T-helper 2 cell (primary cell): ENCODE measurements around the gene SFXN5.

Experiments
- DNase-seq, 5 experiments: peaks; one replicate each; pipeline versions ENCODE4 v3.0.0 to v3.0.0-alpha.2; 2012 to 2022

The SFXN5 gene

GRCh38 chr2:73043929-73044832, 27.3 kb downstream of the SFXN5 start:
- DNase-seq = no peak

DNA sequence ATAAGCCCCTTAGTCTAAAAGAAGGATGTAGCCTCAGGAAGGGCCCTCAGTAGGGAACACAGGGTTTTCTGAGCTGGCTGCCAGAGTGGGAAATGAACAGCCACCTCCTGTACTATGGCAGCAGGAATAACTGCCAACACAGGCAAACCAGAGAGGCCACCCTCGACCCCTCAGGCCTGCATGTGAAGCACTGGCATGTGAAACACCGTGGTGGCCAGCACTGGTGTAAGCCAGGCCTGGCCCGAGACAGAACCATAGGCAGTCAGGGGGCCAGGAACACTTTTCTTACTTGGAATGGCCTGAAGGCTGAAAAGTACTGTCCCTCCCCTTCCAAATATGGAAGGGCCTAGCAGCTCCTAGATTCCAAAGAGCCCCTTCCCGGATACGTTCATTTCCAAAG, 28.2 kb downstream of the SFXN5 start:
- no peak for DNase-seq

DNA sequence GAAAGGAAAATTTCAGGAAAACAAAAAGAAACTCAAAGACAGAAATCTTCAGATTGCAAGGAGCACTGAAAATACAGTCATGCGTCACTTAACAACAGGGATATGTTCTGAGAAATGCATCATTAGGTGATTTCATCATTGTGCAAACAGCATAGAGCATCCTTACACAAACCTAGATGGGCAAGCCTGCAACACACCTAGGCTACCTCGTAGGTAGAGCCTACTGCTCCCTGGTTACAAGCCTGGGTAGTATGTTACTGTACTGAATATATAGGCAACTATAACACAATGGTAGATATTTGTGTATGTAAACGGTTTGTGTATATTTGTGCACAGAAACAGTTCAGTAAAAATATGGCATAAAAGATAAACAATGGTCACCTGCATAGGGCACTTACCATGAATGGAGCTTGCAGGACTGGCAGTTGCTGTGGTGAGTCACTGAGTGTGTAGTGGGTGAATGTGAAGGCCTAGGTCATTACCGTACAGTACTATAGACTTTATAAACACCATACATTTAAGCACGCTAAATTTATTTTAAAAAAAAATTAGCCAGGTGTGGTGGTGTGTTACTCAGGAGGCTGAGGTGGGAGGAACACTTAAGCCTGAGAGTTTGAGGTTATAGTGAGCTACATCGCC, 33.4 kb downstream of the SFXN5 start:
- DNase-seq = no peak

- DNase-seq = no peak
Observed at GRCh38 chr2:73036766-73037165, 34.7 kb downstream of the SFXN5 start.

DNA sequence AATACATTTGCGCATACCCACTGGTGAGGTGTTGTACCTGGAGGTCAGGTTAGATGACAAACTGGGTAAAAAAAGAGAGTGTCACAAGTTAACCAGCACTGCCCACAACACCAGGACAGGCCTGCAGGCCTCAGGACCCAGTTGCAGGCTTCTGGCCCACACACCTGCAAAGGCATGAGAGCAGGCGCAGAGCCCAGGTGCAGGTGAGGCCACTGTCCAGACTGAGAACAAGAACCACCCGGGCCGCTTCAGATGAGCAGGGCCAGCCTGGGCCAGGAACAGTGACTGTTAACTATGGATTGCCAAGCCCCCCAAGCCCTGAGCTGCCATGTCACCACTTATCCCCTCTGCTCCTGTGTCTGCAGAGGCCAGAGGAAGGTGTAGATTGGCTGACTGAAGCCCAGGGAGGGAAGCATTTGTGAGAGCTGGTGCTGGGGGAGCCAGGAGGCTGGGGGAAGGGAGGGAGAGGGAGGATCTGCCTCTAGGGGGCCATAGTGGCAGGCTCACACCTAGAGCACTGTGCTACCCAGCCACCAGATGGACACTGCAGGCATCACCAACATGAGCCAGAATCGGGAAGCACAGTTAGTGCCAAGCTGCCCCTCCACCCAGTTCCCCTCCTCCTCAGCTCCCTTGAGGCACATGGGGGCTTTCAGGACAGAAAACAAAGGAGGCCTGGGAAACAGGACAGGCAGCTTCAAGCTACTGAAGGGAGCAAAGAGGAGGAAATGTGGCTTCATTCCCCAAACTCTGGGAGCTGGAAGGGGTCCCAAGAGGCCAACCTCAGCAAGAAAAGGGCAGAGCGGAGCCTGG, 35.4 kb downstream of the SFXN5 start:
- DNase-seq = no peak

DNA sequence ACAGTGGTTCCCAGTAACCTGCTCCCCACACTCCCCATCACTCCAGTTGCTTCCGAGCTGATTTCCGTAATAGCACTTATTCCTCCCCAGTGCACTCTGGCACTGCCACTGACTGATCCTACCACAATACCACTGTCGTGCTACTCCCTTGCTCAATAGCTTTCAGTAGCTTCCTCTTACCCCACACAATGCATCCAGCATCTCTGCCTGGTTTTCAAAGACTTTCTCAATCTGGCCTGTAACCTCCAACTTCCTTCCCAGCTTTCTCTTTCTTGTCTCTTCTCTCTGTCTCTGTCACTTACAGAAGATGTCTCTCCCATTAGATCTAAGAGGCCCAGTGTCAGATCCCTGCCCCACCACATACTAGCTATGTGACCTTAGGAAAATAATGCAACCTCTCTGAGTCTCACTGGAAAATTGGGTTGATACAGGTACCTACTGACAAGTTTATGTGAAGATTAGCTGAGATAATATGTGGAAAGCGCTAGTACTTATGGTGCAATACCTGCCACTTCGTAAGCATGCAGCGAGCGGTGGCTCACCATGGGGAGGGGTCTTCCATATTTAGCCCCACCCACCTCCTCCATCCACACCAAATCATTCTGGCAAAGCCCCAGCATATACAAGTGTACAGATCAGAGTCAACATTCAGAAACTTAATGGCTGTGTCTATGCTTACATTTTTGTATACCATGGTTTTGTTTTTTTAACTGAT, 36.7 kb downstream of the SFXN5 start:
- DNase-seq = no peak

DNA sequence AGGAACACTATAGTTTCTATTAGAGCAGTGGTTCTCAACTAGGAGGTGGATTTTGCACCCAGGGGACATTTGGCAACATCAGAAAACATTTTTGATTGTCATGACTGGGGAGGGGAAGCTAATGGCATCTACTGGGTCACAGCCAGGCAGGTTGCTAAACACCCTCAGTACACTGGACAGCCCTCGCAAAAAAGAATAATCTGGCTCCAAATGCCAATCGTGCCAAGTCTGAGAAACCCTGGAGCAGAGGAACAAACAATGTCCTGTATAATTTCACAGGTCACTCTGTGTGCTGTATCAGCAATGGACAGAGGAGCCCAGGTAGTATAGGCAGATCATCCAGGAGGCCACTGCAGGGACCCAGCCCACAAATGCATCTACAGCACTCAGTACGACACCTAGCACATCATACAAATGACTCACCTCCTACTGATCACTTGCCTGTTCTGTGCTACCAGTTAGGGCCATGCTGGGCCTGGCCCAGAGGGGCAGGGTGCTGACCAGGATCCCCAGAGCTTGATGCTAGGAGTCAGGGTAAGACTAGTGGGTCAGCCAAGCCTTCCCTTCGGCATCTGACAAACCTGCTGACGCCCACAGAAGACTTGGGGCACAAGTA, 37.6 kb downstream of the SFXN5 start:
- DNase-seq = no peak

GRCh38 chr2:73033142-73033765, 38.3 kb downstream of the SFXN5 start:
- peak in 1 of 5 experiments; percentile 21 for DNase-seq

DNA sequence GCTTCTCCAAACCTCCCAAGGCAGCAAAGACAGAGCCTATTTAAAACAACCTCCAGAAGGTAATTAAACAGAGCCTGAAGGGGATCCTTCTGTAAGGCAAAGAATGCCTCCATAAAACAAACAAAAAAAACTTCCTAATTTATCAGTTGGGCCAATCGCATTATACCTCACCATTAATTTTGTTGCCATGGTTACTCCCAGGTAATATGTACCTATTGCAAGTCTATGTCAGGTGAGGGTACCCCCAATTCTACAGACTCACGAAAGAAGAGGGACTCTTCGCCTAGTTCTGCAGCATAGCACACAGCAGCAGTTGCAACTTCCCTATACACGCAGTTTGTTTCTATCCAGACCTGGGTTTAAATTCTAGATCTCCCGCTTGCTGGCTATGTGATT, 38.8 kb downstream of the SFXN5 start:
- no peak for DNase-seq

DNA sequence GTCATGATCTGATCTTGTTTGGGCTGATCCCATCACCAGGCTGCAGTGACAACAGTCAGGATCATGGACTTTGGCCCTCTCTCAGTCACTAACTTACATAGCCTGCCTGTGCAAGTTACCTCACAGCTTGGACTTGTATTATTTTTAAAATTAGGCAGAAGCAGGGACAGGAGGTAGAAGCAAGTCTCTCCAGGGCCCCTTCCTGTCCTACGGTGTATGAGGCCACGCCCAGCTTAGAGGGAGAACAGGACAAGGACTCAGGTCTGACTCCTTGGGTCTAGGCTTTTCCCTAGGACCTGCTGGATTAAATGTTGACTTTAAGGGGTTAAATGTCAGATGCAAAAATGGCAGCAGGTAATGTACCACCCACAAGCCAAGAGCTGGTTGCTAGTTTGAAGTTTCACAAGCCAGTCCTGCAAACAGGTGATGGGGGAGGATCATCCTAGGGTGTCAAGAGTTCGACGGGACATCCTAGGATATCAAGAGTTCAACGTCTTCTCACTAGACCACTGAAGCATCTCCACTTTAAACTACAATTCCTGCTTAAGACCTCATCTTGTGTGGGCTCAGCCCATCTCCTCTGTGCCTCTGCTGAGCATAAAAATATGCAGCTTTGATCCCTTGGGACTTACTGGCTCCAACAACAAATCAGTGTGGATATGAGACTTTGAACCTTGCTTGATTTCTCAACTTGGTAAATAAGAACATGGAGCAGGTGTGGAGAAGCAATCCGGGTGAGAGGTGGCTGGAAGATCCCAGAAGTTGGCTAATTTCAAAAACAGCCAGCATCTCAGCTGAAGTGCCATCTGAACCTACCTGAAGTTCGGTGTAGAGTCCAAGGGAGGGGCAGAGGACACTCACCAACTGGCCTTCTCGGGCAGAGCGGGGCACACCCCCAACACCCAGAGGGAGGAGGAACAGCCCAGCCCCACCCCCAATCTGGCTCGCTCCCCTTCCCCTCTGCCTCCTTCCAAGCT, 39.5 kb downstream of the SFXN5 start:
- DNase-seq = no peak

GRCh38 chr2:73031095-73031678, 40.3 kb downstream of the SFXN5 start:
- DNase-seq = no peak

GRCh38 chr2:73028841-73029240, 42.7 kb downstream of the SFXN5 start:
- DNase-seq = no peak

DNA sequence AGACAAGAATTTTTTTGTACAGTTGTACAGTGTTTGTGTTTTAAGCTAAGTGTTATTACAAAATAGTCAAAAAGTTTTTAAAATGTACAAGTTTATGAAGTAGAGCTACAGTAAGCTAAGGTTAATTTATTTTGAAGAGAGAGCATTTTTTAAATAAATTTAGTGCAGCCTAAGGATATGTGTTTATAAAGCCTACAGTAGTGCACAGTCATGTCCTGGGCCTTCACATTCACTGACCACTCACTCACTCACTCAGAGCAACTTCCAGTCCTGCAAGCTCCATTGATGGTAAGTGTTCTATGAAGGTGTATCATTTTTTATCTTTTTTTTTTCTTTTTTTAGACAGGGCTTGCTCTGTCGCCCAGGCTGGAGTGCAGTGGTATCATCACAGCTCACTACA, 44.2 kb downstream of the SFXN5 start:
- DNase-seq = no peak

- DNase-seq = no peak
Observed at GRCh38 chr2:73023497-73023896, 48.0 kb downstream of the SFXN5 start.

DNA sequence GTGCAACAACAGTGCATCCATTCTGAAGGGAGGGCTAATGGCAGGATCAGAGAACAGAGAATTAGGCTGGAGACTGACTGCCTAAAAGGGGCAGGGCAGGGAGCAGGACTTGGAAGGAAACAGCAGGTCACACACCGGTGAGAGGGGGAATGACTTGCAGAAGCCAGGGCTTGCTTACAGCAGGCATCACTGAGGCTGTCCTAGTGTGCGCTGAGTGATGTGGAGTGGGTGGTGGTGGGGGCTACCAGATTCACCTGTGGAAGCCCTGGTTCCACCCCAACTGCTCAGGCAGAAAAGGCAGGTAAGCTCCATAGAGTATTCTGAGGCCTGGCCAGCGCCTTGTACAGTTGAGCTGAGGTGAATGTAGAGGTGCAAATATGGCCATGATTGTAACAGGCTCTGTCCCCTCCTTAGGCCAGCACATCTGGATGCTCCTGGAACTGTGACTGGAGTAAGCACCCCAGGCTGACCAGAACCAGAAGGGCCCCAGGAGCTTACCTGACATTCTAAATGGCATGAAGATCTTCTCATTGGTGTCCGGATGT, 49.4 kb downstream of the SFXN5 start:
- no peak for DNase-seq

GRCh38 chr2:73021371-73022010, 50.0 kb downstream of the SFXN5 start:
- DNase-seq = no peak

DNA sequence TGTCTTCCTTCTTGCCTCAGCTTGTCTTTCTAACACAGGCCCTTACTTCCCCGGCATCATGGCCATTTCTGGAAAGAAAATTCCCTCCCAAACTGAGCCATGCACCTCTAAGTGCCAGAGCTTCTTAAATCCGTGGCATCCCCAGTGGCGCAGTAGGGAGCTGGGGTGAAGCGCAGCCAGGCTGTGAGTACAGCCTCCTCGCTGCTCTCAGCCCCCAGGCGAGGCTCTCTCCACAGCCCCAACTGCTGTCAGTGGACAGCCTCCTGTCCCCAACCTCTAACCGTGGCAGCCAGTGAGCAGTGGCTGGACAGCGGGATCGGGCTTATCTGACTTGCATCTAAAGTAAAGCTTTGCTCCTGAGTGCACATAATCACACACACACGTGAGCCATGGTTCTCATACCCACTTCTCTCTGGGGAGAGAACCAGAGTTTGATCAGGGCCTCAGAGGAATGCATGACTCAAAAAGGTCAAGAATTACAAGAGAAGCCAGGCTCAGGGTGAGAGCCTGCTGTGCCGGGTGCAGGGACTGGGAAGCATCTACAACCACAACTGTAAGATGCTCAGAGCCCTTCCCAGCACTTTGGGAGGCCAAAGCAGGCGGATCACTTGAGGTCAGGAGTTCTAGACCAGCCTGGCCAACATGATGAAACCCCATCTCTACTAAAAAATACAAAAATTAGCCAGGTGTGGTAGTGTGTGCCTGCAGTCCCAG, 50.7 kb downstream of the SFXN5 start:
- DNase-seq = no peak

DNA sequence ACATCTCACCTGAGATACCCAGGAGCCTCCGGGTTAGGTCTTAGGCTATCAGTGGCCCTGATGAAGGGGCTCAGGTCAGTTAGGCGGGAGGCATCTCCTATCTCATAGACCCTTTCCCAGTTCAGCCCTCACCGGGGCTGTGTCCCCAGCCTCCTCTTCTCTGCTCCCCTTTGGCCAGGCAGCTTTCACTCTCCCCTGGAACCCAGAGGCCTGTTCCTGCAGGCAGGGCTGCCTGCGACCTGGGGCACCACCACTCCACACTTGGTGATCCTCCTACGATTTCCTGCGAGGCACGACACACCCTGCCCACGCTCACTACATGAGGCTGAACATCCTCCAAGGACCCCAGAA, 51.2 kb downstream of the SFXN5 start:
- no peak for DNase-seq
